OCI-LY7 (cell line): ENCODE results near the gene EIF5A. TPM values are rescaled to one million over a fixed set of nuclear protein-coding genes. Genes with fewer than 3 reads are reported as not detected.

Source experiments
- BruUV-seq: library from RNA; stranded (reverse); fragments of 400-500 nt; replicated peaks from 2 replicates; lab custom pipeline; 2021; lab: Mats Ljungman, UMichigan
- CTCF ChIA-PET: fragments of 300-600 bp; sonication (Branson Sonifier 250); formaldehyde crosslinking; loops from one replicate; lab custom pipeline; 2022; ENCODE audit warnings: antibody characterized with exemption; ENCODE audit not compliant: unreplicated experiment; lab: Charles Lee
- POLR2A ChIA-PET: fragments of 300-600 bp; sonication (Branson Sonifier 250); formaldehyde crosslinking; loops from one replicate; lab custom pipeline; 2022; ENCODE audit warnings: antibody characterized with exemption; lab: Charles Lee
- DNase-seq: peaks from one replicate; pipeline ENCODE4 v3.0.0-alpha.2; 2015; ENCODE audit warnings: low spot score
- H2AFZ ChIP-seq: fragments of 200-600 bp; sonication (generic), shearing (Covaris generic); 2 replicates; pipeline ENCODE4 v1.6.1; 2014; ENCODE audit warnings: mild to moderate bottlenecking, antibody characterized with exemption, low read length, moderate library complexity
- H3K27ac ChIP-seq: fragments of 200-600 bp; sonication (generic); 2 replicates; pipeline ENCODE4 v1.5.1; 2014; ENCODE audit warnings: mixed run types, low read depth, mild to moderate bottlenecking, moderate library complexity, low read length, inconsistent platforms; ENCODE audit not compliant: poor library complexity, severe bottlenecking
- H3K36me3 ChIP-seq: fragments of 200-600 bp; sonication (generic); 2 replicates; pipeline ENCODE4 v1.6.1; 2014; ENCODE audit warnings: mild to moderate bottlenecking, antibody characterized with exemption, low read length, moderate library complexity, mixed read lengths; ENCODE audit not compliant: insufficient read depth
- H3K4me1 ChIP-seq: fragments of 200-600 bp; sonication (generic); 2 replicates; pipeline ENCODE4 v1.5.1; 2014; ENCODE audit warnings: mild to moderate bottlenecking, low read length; ENCODE audit not compliant: insufficient read depth, poor library complexity, severe bottlenecking
- H3K4me2 ChIP-seq: fragments of 200-600 bp; sonication (generic); 2 replicates; pipeline ENCODE4 v1.6.1; 2014; ENCODE audit warnings: mild to moderate bottlenecking, low read length
- H3K4me3 ChIP-seq: fragments of 200-600 bp; sonication (generic); 2 replicates; pipeline ENCODE4 v1.5.1; 2014; ENCODE audit warnings: mild to moderate bottlenecking, low read depth, low read length; ENCODE audit not compliant: poor library complexity, severe bottlenecking
- H3K79me2 ChIP-seq: fragments of 200-600 bp; sonication (generic); 2 replicates; pipeline ENCODE4 v1.6.1; 2016; ENCODE audit warnings: low read depth, mild to moderate bottlenecking, low read length, moderate library complexity, mixed read lengths; ENCODE audit not compliant: insufficient read depth
- H3K9me2 ChIP-seq: fragments of 200-600 bp; sonication (generic); 2 replicates; pipeline ENCODE4 v1.6.1; 2016; ENCODE audit warnings: mild to moderate bottlenecking, low read length, mixed read lengths; ENCODE audit not compliant: insufficient read depth
- H3K9me3 ChIP-seq: fragments of 200-600 bp; sonication (generic); 2 replicates; pipeline ENCODE4 v1.6.1; 2014; ENCODE audit warnings: mild to moderate bottlenecking, mixed run types, low read length, mixed read lengths
- H4K20me1 ChIP-seq: fragments of 200-600 bp; sonication (generic); 2 replicates; pipeline ENCODE4 v1.6.1; 2014; ENCODE audit warnings: mild to moderate bottlenecking, antibody characterized with exemption, low read length, moderate library complexity, mixed read lengths; ENCODE audit not compliant: insufficient read depth
- EZH2phosphoT487 ChIP-seq: fragments of 200-600 bp; sonication (generic); IDR thresholded peaks from 2 replicates; pipeline ENCODE4 v1.6.1; 2018; ENCODE audit warnings: low read depth, borderline replicate concordance, mild to moderate bottlenecking, mixed run types, antibody characterized with exemption, low read length, moderate library complexity, mixed read lengths
- intact Hi-C: fragments of 100-400 bp; cut with micrococcal nuclease; formaldehyde crosslinking; loops from one replicate; pipeline ENCODE4 v1.10.0; 2022; ENCODE audit not compliant: unreplicated experiment
- total RNA-seq, 2 experiments: library from RNA; depleted of rRNA in 1 of 2; stranded (reverse); fragments of >200 nt in 1 of 2; shearing (Covaris generic) in 1 of 2; gene quantifications; 2 replicates each; pipeline ENCODE4 v1.2.3, GENCODE V29; 2014 to 2022
- TF ChIP-seq, protein P1 (sequence below): fragments of 200-600 bp; sonication (generic); conservative IDR thresholded peaks from 2 replicates; pipeline ENCODE4 v1.5.1; 2014; ENCODE audit warnings: mild to moderate bottlenecking, antibody characterized with exemption, low read length, moderate library complexity, mixed read lengths

The EIF5A gene
- total RNA-seq, 2 experiments from 2014 or later, result 491 to 803 TPM

DNA sequence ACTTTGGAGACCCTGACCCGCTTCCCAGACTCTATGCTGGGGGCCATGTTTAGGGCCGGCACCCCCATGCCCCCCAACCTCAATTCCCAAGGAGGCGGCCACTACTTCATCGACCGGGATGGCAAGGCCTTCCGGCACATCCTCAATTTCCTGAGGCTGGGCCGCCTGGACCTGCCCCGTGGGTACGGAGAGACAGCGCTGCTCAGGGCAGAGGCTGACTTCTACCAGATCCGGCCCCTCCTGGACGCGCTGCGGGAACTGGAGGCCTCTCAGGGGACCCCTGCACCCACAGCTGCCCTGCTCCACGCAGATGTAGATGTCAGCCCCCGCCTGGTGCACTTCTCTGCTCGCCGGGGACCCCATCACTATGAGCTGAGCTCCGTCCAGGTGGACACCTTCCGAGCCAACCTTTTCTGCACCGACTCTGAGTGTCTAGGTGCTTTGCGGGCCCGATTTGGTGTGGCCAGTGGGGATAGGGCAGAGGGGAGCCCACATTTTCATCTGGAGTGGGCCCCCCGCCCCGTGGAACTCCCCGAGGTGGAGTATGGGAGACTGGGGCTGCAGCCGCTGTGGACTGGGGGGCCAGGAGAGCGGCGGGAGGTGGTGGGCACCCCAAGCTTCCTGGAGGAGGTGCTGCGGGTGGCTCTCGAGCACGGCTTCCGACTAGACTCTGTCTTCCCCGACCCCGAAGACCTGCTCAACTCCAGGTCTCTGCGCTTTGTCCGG lies 45.6 kb downstream of the EIF5A start:
- no TSS peak for BruUV-seq
- peak overlapping the region; percentile 75 for H3K4me3 ChIP-seq
- H4K20me1 ChIP-seq, result no peaks in the 10 kb centered on the region
- TF ChIP-seq, protein P1, sequence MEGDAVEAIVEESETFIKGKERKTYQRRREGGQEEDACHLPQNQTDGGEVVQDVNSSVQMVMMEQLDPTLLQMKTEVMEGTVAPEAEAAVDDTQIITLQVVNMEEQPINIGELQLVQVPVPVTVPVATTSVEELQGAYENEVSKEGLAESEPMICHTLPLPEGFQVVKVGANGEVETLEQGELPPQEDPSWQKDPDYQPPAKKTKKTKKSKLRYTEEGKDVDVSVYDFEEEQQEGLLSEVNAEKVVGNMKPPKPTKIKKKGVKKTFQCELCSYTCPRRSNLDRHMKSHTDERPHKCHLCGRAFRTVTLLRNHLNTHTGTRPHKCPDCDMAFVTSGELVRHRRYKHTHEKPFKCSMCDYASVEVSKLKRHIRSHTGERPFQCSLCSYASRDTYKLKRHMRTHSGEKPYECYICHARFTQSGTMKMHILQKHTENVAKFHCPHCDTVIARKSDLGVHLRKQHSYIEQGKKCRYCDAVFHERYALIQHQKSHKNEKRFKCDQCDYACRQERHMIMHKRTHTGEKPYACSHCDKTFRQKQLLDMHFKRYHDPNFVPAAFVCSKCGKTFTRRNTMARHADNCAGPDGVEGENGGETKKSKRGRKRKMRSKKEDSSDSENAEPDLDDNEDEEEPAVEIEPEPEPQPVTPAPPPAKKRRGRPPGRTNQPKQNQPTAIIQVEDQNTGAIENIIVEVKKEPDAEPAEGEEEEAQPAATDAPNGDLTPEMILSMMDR, result no peak
- TF ChIP-seq EZH2phosphoT487, result no peak
- no peaks in the 10 kb centered on the region for H3K9me3 ChIP-seq
- no peak overlapping the region for H3K27ac ChIP-seq
- ChIA-PET CTCF (no interaction called here), POLR2A (interaction anchor here (0.7 kb wide), 1 partner anchor 16 kb away, joined by 4 read pairs; no protein-coding TSS in a partner anchor)
- H2AFZ ChIP-seq, result no peak overlapping the region
- peaks cover 15% of the 10 kb centered on the region for H3K36me3 ChIP-seq
- no peaks in the 10 kb centered on the region for H3K79me2 ChIP-seq
- H3K4me2 ChIP-seq, result peak overlapping the region; percentile 91
- no peaks in the 10 kb centered on the region for H3K9me2 ChIP-seq
- DNase-seq, result no peak
- intact Hi-C loops, result loop anchor here (1.0 to 5.0 kb wide), 5 partner anchors 36 to 334 kb away; partner anchors contain the start of genes GPS2, POLR2A, SLC2A4 and TMEM256
- peaks cover 36% of the 10 kb centered on the region for H3K4me1 ChIP-seq

DNA sequence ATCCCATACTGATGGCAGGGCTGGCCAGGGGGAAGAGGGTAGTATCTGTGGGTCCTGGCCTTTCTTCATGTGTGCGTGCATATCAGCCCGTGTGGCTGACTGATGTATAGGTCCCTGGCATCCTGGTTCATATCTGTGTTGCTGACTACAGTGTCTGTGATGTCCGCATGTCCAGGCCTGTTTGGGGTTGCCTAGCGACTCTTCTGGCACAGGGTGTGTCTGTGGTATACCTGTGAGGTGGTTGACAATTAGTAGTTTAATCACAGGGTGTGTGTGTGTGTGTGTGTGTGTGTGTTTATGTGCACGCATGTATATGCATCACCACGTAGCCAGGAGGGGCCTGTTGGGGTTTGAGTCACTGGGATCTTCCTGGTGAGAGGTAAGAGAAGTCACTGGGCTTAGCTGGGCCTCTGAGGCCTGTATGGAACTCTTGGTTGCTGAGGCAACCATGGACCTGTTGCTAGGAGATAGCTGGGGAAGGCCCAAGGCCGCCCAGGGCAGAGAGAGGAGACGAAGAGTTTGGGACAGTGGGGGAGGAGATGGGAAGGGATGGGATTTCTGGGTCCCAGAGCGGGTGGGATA lies 46.9 kb downstream of the EIF5A start:
- Histone ChIP-seq H3K9me2 (no peaks in the 10 kb centered on the region), H4K20me1 (no peaks in the 10 kb centered on the region), H3K4me1 (peaks cover 35% of the 10 kb centered on the region), H3K79me2 (no peaks in the 10 kb centered on the region), H3K36me3 (0 out of 2 replicates have a peak, but pooled peaks cover 6% of the 10 kb centered on the region), H3K27ac (no peak overlapping the region), H3K4me3 (no peak overlapping the region), H3K9me3 (no peaks in the 10 kb centered on the region), H2AFZ (no peak overlapping the region), H3K4me2 (no peak overlapping the region)
- no peak for DNase-seq
- ChIA-PET CTCF (interaction anchor here (0.5 to 2.6 kb wide), 2 partner anchors 82 to 206 kb away, joined by 4 to 13 read pairs; no protein-coding TSS in a partner anchor), POLR2A (no interaction called here)
- BruUV-seq, result no TSS peak
- no peak for TF ChIP-seq EZH2phosphoT487
- TF ChIP-seq, protein P1, result no peak
- intact Hi-C loops, result loop anchor here (5.0 kb wide), 3 partner anchors 37 to 333 kb away; partner anchors contain the start of genes GPS2, TMEM256, TP53 and WRAP53
